ENCODE data around the gene CDH13.

- TF ChIP-seq SIN3A (conservative IDR thresholded peaks at IDR 0.05 in 1 of 2, IDR thresholded peaks at IDR 0.05 in 1 of 2; ENCODE audit: low read depth in 1 of 2, low read length in 2 of 2) (no peak), ATF3 (IDR thresholded peaks at IDR 0.05; ENCODE audit: insufficient read depth, low read depth, low read length) (no peak), EZH2 (IDR thresholded peaks at IDR 0.05; ENCODE audit: low read depth, low read length, severe bottlenecking) (no peak), NRF1 (IDR thresholded peaks at IDR 0.05; ENCODE audit: low read depth, low read length) (no peak), EP300 (IDR thresholded peaks at IDR 0.05; ENCODE audit: borderline replicate concordance in 1 of 2, low read depth in 2 of 2, low read length in 2 of 2) (no peak), RXRA (IDR thresholded peaks at IDR 0.05; ENCODE audit: insufficient read depth, low read depth, low read length) (no peak), CTCF (IDR thresholded peaks at IDR 0.05; ENCODE audit: control extremely low read depth in 1 of 3, insufficient read depth in 1 of 3, low read depth in 1 of 3, low read length in 3 of 3) (no peak), EGR1 (IDR thresholded peaks at IDR 0.05; ENCODE audit: borderline replicate concordance, low read depth, low read length) (no peak), JUND (IDR thresholded peaks at IDR 0.05; ENCODE audit: low read length) (no peak), SP1 (IDR thresholded peaks at IDR 0.05; ENCODE audit: low read depth, low read length) (no peak), POLR2AphosphoS5 (IDR thresholded peaks at IDR 0.05; ENCODE audit: low read depth, low read length) (no peak), POLR2A (IDR thresholded peaks at IDR 0.05; ENCODE audit: control extremely low read depth in 1 of 2, low read depth in 2 of 2, low read length in 2 of 2) (no peak)
Measured at GRCh38 chr16:82945420-82946101, 318.8 kb downstream of the CDH13 start.
